HepG2 (cell line): ENCODE measurements around the gene CKB. TPM values are rescaled to one million over a fixed set of nuclear protein-coding genes. Genes with fewer than 3 reads are reported as not detected.

Experiments
- BCL6 ChIP-seq: IDR thresholded peaks from 2 replicates; pipeline ENCODE4 v1.6.1; 2016; ENCODE audit warnings: missing genetic modification reagents, missing compliant biosample characterization
- DNMT1 ChIP-seq: sonication (generic); formaldehyde crosslinking; IDR thresholded peaks from 2 replicates; pipeline ENCODE4 v1.5.1; 2020; ENCODE audit warnings: mild to moderate bottlenecking, missing genetic modification reagents
- EZH2 ChIP-seq: conservative IDR thresholded peaks from 2 replicates; pipeline ENCODE4 v1.6.1; 2012; ENCODE audit warnings: mild to moderate bottlenecking, low read depth, low read length, moderate library complexity
- MAFG ChIP-seq: sonication (generic); formaldehyde crosslinking; IDR thresholded peaks from 2 replicates; pipeline ENCODE4 v1.5.1; 2020; ENCODE audit warnings: mild to moderate bottlenecking, missing genetic modification reagents
- MATR3 ChIP-seq: sonication (generic); formaldehyde crosslinking; IDR thresholded peaks from 2 replicates; pipeline ENCODE4 v1.4.0; 2020; ENCODE audit warnings: missing genetic modification reagents
- PCBP1 ChIP-seq: fragments of 200-400 bp; formaldehyde crosslinking; IDR thresholded peaks from 2 replicates; pipeline ENCODE4 v1.6.1; 2017; ENCODE audit warnings: mild to moderate bottlenecking, low read depth, low read length, borderline replicate concordance
- RCOR2 ChIP-seq: IDR thresholded peaks from 2 replicates; pipeline ENCODE4 v1.6.1; 2016; ENCODE audit warnings: missing biosample characterization, missing genetic modification reagents
- THAP11 ChIP-seq: IDR thresholded peaks from 2 replicates; pipeline ENCODE4 v1.6.1; 2016; ENCODE audit warnings: missing biosample characterization, missing genetic modification reagents
- ZFP37 ChIP-seq: sonication (generic); formaldehyde crosslinking; IDR thresholded peaks from 2 replicates; pipeline ENCODE4 v1.4.0; 2020; ENCODE audit warnings: missing genetic modification reagents, borderline replicate concordance
- ZNF33B ChIP-seq: sonication (generic); formaldehyde crosslinking; IDR thresholded peaks from 2 replicates; pipeline ENCODE4 v1.5.1; 2020; ENCODE audit warnings: mild to moderate bottlenecking, missing genetic modification reagents
- ZNF556 ChIP-seq: sonication (generic); formaldehyde crosslinking; IDR thresholded peaks from 2 replicates; pipeline ENCODE4 v1.4.0; 2020; ENCODE audit warnings: mild to moderate bottlenecking, missing genetic modification reagents, borderline replicate concordance
- ZNF878 ChIP-seq: sonication (generic); formaldehyde crosslinking; IDR thresholded peaks from 2 replicates; pipeline ENCODE4 v1.8.1; 2023; ENCODE audit warnings: mild to moderate bottlenecking, missing genetic modification reagents, moderate library complexity
- ZSCAN25 ChIP-seq: sonication (generic); formaldehyde crosslinking; IDR thresholded peaks from 2 replicates; pipeline ENCODE4 v1.8.0; 2022; ENCODE audit warnings: mild to moderate bottlenecking, missing genetic modification reagents
- polyA plus RNA-seq, 8 experiments: library from polyadenylated mRNA; depleted of rRNA in 3 of 8; stranded (reverse) in 7 of 8; unstranded in 1 of 8; fragments of >200 nt; fragmentation: Illumina TruSeq in 4 of 8; extraction: Trizol in 4 of 8; gene quantifications; 2 replicates each; pipeline versions ENCODE4 v1.2.1 to v1.2.3, GENCODE V29; 2011 to 2016; ENCODE audit warnings: low read depth in 4 of 8, missing spikeins in 1 of 8, mixed read lengths in 1 of 8; ENCODE audit not compliant: insufficient read depth in 1 of 8
- total RNA-seq, 5 experiments: library from RNA; depleted of rRNA; stranded (reverse); fragments of >200 nt; fragmentation: Illumina TruSeq; extraction: Trizol; gene quantifications; 2 replicates each; pipeline ENCODE4 v1.2.3, GENCODE V29; 2016; ENCODE audit warnings: low read depth in 1 of 5
- TF ChIP-seq, protein P1 (sequence below): sonication (generic); formaldehyde crosslinking; IDR thresholded peaks from 2 replicates; pipeline ENCODE4 v1.5.1; 2020; ENCODE audit warnings: mild to moderate bottlenecking, missing genetic modification reagents, borderline replicate concordance
- TF ChIP-seq, protein P2 (sequence below): sonication (generic); formaldehyde crosslinking; conservative IDR thresholded peaks from 2 replicates; pipeline ENCODE4 v1.8.0; 2022; ENCODE audit warnings: missing genetic modification reagents
- TF ChIP-seq, protein P3 (sequence below): sonication (generic); formaldehyde crosslinking; IDR thresholded peaks from 2 replicates; pipeline ENCODE4 v1.8.0; 2022; ENCODE audit warnings: mild to moderate bottlenecking, missing genetic modification reagents, borderline replicate concordance
- TF ChIP-seq, protein P4 (sequence below): fragments of 450-650 bp; IDR thresholded peaks from 2 replicates; pipeline ENCODE4 v1.6.1; 2017; ENCODE audit warnings: mild to moderate bottlenecking
- TF ChIP-seq, protein P5 (sequence below): sonication (generic); formaldehyde crosslinking; IDR thresholded peaks from 2 replicates; pipeline ENCODE4 v1.4.0; 2020; ENCODE audit warnings: mild to moderate bottlenecking, missing genetic modification reagents
- TF ChIP-seq, protein P6 (sequence below): sonication (generic); formaldehyde crosslinking; IDR thresholded peaks from 2 replicates; pipeline ENCODE4 v1.8.0; 2022; ENCODE audit warnings: missing genetic modification reagents, mild to moderate bottlenecking, borderline replicate concordance

Gene CKB
- total and polyA plus RNA-seq, 2 of the 13 experiments (the other 11 are each of a cell fraction or from before 2014, with no cell fraction given) = 82.3 to 217 TPM

DNA sequence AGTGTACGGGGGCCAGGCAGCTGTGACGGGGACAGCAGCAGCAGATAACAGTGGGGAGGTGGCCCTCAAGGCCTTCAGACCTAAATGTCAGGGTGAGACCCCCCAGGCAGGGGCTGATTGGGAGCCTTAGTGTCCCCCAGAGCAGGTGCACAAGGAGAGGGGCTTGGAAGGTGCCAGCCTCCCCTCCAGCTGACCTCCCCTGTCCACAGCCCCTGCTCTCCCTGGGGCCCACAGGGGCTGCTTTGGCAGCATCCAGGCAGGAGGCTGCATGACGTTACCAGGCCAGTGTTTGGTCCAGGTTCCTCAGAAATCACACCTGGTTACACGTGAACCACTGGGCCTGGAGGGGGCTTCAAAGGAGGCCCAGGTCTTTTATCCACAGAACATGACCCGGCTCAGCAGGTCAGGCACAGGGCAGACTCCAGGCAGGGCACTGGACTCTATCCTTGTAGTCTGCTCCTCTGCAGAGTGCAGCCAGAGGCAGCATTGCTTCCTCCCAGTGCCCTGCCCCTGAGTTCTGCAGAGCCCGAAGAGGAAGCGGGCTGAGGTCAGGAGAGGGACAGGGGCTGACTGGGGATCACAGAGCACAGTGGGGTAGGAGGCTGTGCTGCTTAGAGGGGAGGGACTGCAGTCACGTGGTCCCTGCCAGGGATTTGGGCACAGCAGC is 3.8 kb upstream of the CKB start (continued):
- TF ChIP-seq, protein P1, sequence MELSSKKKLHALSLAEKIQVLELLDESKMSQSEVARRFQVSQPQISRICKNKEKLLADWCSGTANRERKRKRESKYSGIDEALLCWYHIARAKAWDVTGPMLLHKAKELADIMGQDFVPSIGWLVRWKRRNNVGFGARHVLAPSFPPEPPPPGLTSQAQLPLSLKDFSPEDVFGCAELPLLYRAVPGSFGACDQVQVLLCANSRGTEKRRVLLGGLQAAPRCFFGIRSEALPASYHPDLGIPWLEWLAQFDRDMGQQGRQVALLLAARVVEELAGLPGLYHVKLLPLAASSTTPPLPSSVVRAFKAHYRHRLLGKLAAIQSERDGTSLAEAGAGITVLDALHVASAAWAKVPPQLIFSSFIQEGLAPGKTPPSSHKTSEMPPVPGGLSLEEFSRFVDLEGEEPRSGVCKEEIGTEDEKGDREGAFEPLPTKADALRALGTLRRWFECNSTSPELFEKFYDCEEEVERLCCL (CRISPR knock-in tag) = no peak
- TF ChIP-seq DNMT1 (CRISPR knock-in tag) = no peak
- TF ChIP-seq RCOR2 = no peak
- no peak for TF ChIP-seq PCBP1
- TF ChIP-seq, protein P2, sequence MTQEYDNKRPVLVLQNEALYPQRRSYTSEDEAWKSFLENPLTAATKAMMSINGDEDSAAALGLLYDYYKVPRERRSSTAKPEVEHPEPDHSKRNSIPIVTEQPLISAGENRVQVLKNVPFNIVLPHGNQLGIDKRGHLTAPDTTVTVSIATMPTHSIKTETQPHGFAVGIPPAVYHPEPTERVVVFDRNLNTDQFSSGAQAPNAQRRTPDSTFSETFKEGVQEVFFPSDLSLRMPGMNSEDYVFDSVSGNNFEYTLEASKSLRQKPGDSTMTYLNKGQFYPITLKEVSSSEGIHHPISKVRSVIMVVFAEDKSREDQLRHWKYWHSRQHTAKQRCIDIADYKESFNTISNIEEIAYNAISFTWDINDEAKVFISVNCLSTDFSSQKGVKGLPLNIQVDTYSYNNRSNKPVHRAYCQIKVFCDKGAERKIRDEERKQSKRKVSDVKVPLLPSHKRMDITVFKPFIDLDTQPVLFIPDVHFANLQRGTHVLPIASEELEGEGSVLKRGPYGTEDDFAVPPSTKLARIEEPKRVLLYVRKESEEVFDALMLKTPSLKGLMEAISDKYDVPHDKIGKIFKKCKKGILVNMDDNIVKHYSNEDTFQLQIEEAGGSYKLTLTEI (CRISPR knock-in tag) = no peak
- no peak for TF ChIP-seq ZNF556 (CRISPR knock-in tag)
- no peak for TF ChIP-seq EZH2
- TF ChIP-seq MATR3 (CRISPR knock-in tag) = no peak
- TF ChIP-seq, protein P3, sequence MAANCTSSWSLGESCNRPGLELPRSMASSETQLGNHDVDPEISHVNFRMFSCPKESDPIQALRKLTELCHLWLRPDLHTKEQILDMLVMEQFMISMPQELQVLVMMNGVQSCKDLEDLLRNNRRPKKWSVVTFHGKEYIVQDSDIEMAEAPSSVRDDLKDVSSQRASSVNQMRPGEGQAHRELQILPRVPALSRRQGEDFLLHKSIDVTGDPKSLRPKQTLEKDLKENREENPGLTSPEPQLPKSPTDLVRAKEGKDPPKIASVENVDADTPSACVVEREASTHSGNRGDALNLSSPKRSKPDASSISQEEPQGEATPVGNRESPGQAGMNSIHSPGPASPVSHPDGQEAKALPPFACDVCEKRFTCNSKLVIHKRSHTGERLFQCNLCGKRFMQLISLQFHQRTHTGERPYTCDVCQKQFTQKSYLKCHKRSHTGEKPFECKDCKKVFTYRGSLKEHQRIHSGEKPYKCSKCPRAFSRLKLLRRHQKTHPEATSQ (CRISPR knock-in tag) = no peak
- TF ChIP-seq ZNF878 (CRISPR knock-in tag) = no peak
- TF ChIP-seq, protein P4, sequence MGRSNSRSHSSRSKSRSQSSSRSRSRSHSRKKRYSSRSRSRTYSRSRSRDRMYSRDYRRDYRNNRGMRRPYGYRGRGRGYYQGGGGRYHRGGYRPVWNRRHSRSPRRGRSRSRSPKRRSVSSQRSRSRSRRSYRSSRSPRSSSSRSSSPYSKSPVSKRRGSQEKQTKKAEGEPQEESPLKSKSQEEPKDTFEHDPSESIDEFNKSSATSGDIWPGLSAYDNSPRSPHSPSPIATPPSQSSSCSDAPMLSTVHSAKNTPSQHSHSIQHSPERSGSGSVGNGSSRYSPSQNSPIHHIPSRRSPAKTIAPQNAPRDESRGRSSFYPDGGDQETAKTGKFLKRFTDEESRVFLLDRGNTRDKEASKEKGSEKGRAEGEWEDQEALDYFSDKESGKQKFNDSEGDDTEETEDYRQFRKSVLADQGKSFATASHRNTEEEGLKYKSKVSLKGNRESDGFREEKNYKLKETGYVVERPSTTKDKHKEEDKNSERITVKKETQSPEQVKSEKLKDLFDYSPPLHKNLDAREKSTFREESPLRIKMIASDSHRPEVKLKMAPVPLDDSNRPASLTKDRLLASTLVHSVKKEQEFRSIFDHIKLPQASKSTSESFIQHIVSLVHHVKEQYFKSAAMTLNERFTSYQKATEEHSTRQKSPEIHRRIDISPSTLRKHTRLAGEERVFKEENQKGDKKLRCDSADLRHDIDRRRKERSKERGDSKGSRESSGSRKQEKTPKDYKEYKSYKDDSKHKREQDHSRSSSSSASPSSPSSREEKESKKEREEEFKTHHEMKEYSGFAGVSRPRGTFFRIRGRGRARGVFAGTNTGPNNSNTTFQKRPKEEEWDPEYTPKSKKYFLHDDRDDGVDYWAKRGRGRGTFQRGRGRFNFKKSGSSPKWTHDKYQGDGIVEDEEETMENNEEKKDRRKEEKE = no peak
- no peak for TF ChIP-seq ZFP37 (CRISPR knock-in tag)
- TF ChIP-seq ZNF33B (CRISPR knock-in tag) = no peak
- no peak; the same call in 1 of the 2 replicates for TF ChIP-seq ZSCAN25 (CRISPR knock-in tag)
- TF ChIP-seq, protein P5, sequence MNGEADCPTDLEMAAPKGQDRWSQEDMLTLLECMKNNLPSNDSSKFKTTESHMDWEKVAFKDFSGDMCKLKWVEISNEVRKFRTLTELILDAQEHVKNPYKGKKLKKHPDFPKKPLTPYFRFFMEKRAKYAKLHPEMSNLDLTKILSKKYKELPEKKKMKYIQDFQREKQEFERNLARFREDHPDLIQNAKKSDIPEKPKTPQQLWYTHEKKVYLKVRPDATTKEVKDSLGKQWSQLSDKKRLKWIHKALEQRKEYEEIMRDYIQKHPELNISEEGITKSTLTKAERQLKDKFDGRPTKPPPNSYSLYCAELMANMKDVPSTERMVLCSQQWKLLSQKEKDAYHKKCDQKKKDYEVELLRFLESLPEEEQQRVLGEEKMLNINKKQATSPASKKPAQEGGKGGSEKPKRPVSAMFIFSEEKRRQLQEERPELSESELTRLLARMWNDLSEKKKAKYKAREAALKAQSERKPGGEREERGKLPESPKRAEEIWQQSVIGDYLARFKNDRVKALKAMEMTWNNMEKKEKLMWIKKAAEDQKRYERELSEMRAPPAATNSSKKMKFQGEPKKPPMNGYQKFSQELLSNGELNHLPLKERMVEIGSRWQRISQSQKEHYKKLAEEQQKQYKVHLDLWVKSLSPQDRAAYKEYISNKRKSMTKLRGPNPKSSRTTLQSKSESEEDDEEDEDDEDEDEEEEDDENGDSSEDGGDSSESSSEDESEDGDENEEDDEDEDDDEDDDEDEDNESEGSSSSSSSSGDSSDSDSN (CRISPR knock-in tag) = peak; percentile 18; the same call in 1 of the 2 replicates
- TF ChIP-seq MAFG = no peak
- TF ChIP-seq, protein P6, sequence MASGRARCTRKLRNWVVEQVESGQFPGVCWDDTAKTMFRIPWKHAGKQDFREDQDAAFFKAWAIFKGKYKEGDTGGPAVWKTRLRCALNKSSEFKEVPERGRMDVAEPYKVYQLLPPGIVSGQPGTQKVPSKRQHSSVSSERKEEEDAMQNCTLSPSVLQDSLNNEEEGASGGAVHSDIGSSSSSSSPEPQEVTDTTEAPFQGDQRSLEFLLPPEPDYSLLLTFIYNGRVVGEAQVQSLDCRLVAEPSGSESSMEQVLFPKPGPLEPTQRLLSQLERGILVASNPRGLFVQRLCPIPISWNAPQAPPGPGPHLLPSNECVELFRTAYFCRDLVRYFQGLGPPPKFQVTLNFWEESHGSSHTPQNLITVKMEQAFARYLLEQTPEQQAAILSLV = no peak
- TF ChIP-seq THAP11 (CRISPR knock-in tag) = no peak
- TF ChIP-seq BCL6 (CRISPR knock-in tag) = 0 out of 2 replicates have a peak, but pooled peaks have one; percentile 24
